GM19238 (cell line): ENCODE measurements around the gene CNPY1.

ENCODE experiments used
- DNase-seq: peaks from one replicate; pipeline ENCODE4 v3.0.0; 2011; ENCODE audit warnings: low spot score; ENCODE audit not compliant: insufficient read length

Gene CNPY1

GRCh38 chr7:155559519-155560108 lies 13.3 kb upstream of the CNPY1 start:
- no peak for DNase-seq

GRCh38 chr7:155558961-155559360 lies 12.6 kb upstream of the CNPY1 start:
- DNase-seq = no peak

- DNase-seq = no peak
Measured at GRCh38 chr7:155558351-155558750, 12.0 kb upstream of the CNPY1 start.

GRCh38 chr7:155557778-155558177 lies 11.4 kb upstream of the CNPY1 start:
- DNase-seq = no peak

- DNase-seq = no peak
Measured at GRCh38 chr7:155556763-155557162, 10.4 kb upstream of the CNPY1 start.

- no peak for DNase-seq
Measured at GRCh38 chr7:155555116-155555695, 8.8 kb upstream of the CNPY1 start.

GRCh38 chr7:155553871-155554270 lies 7.5 kb upstream of the CNPY1 start:
- no peak for DNase-seq

- no peak for DNase-seq
Measured at GRCh38 chr7:155551785-155552611, 5.6 kb upstream of the CNPY1 start.

- no peak for DNase-seq
Measured at GRCh38 chr7:155550916-155551315, 4.6 kb upstream of the CNPY1 start.

GRCh38 chr7:155549226-155549625 lies 2.9 kb upstream of the CNPY1 start:
- no peak for DNase-seq

GRCh38 chr7:155547161-155547791 lies 917 bp upstream of the CNPY1 start:
- no peak for DNase-seq

- DNase-seq = no peak
Measured at GRCh38 chr7:155545348-155545747, 1.0 kb downstream of the CNPY1 start.

- no peak for DNase-seq
Measured at GRCh38 chr7:155544485-155544884, 1.9 kb downstream of the CNPY1 start.

- DNase-seq = no peak
Measured at GRCh38 chr7:155543926-155544325, 2.4 kb downstream of the CNPY1 start.

GRCh38 chr7:155543011-155543876 lies 3.1 kb downstream of the CNPY1 start:
- no peak for DNase-seq

- DNase-seq = no peak
Measured at GRCh38 chr7:155541986-155542675, 4.2 kb downstream of the CNPY1 start.

- no peak for DNase-seq
Measured at GRCh38 chr7:155540553-155540952, 5.8 kb downstream of the CNPY1 start.

- no peak for DNase-seq
Measured at GRCh38 chr7:155538293-155538692, 8.1 kb downstream of the CNPY1 start.

- no peak for DNase-seq
Measured at GRCh38 chr7:155536451-155536850, 9.9 kb downstream of the CNPY1 start.

GRCh38 chr7:155534691-155535090 lies 11.7 kb downstream of the CNPY1 start:
- DNase-seq = no peak
